GM21390 (cell line): ENCODE results near the gene SLC6A7.

Experiments used
- ATAC-seq: cut with Tn5 transposase; IDR thresholded peaks from one replicate; pipeline ENCODE4 v1.9.1; 2021; ENCODE audit not compliant: unreplicated experiment

The SLC6A7 gene

GRCh38 chr5:150155258-150156026 lies 34.4 kb upstream of the SLC6A7 start, which contains the start of gene PDGFRB:
Gene PDGFRB, minus strand, starts transcription at chr5:150155845. Its CDS starts 18,798 bp downstream, at chr5:150137047.
- peak; percentile 74 for ATAC-seq

- ATAC-seq, result no peak
Measured at GRCh38 chr5:150156027-150156368, 33.9 kb upstream of the SLC6A7 start.

- no peak for ATAC-seq
Measured at GRCh38 chr5:150156540-150156939, 33.3 kb upstream of the SLC6A7 start.

- ATAC-seq, result no peak
Measured at GRCh38 chr5:150157168-150157567, 32.7 kb upstream of the SLC6A7 start.

GRCh38 chr5:150158170-150158949 lies 31.5 kb upstream of the SLC6A7 start:
- no peak for ATAC-seq

GRCh38 chr5:150159031-150159430 lies 30.8 kb upstream of the SLC6A7 start:
- no peak for ATAC-seq

- no peak for ATAC-seq
Measured at GRCh38 chr5:150159741-150160179, 30.1 kb upstream of the SLC6A7 start.

GRCh38 chr5:150160448-150161081 lies 29.3 kb upstream of the SLC6A7 start:
- no peak for ATAC-seq

- ATAC-seq, result peak; percentile 84
Measured at GRCh38 chr5:150161242-150162141, 28.4 kb upstream of the SLC6A7 start.

- no peak for ATAC-seq
Measured at GRCh38 chr5:150162142-150162513, 27.7 kb upstream of the SLC6A7 start.

GRCh38 chr5:150163035-150163434 lies 26.8 kb upstream of the SLC6A7 start:
- no peak for ATAC-seq

- no peak for ATAC-seq
Measured at GRCh38 chr5:150163547-150164059, 26.3 kb upstream of the SLC6A7 start.

GRCh38 chr5:150164211-150164980 lies 25.5 kb upstream of the SLC6A7 start:
- no peak for ATAC-seq

GRCh38 chr5:150166037-150166649 lies 23.7 kb upstream of the SLC6A7 start:
- no peak for ATAC-seq

- ATAC-seq, result no peak
Measured at GRCh38 chr5:150166650-150167511, 23.0 kb upstream of the SLC6A7 start, which contains the start of gene CDX1. Gene CDX1, plus strand, starts transcription at chr5:150166778. Its CDS starts 99 bp downstream, at chr5:150166877.

GRCh38 chr5:150167512-150167850 lies 22.4 kb upstream of the SLC6A7 start:
- ATAC-seq, result no peak

GRCh38 chr5:150167908-150168307 lies 22.0 kb upstream of the SLC6A7 start:
- no peak for ATAC-seq

- no peak for ATAC-seq
Measured at GRCh38 chr5:150168864-150169263, 21.0 kb upstream of the SLC6A7 start.
